T-helper 2 cell treated with Interferon-gamma antibody and Interleukin-4, amounts not matched to agents 5 μg/mL and 100 μg/mL, for 36 hours (primary cell): ENCODE results near the gene FOXN3.
"Not testable (repeated sequence)": the region's sequence is repeated elsewhere in the genome, so short reads cannot be mapped to it uniquely, and the experiment has no call there.

Source experiments
- DNase-seq: peaks from one replicate; pipeline ENCODE4 v3.0.0; 2021; ENCODE audit warnings: low spot score
- H3K27ac Mint-ChIP-seq: one replicate; pipeline ENCODE4 v1.8.0; 2021; ENCODE audit warnings: mild to moderate bottlenecking, mixed read lengths
- H3K27me3 Mint-ChIP-seq: one replicate; pipeline ENCODE4 v1.8.0; 2021; ENCODE audit warnings: low read depth, mixed read lengths
- H3K36me3 Mint-ChIP-seq: one replicate; pipeline ENCODE4 v1.8.0; 2021; ENCODE audit warnings: low read depth, mixed read lengths
- H3K4me1 Mint-ChIP-seq: one replicate; pipeline ENCODE4 v1.8.0; 2021; ENCODE audit warnings: low read depth, mixed read lengths
- H3K4me3 Mint-ChIP-seq: one replicate; pipeline ENCODE4 v1.8.0; 2022; ENCODE audit warnings: mild to moderate bottlenecking, moderate library complexity, mixed read lengths
- H3K9me3 Mint-ChIP-seq: one replicate; pipeline ENCODE4 v1.8.0; 2021; ENCODE audit warnings: mixed read lengths

FOXN3 gene

DNA sequence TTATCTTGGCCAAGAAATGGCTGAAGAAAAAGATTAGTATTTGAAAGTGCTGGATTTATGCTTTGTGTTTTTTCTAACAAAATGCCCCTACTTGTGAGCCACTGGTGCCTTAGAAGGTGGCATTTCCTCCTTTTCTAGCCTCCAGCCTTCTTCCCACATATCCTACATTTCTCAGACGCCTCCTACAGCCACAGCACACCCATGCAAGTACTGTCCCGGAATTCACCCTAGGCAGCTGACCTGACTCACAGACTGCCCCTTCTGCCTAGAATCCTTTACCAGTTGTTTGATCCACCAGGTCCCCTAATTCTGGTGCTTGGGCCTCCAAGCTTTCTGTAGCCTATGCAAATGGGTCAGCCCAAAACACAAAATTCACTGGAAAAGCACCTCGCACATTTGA lies 166.0 kb downstream of the FOXN3 start:
- Mint-ChIP-seq H3K4me3 (no peak overlapping the region), H3K9me3 (no peaks in the 10 kb centered on the region), H3K4me1 (peaks cover 4% of the 10 kb centered on the region), H3K27ac (no peak overlapping the region), H3K27me3 (no peaks in the 10 kb centered on the region), H3K36me3 (peaks cover 19% of the 10 kb centered on the region)
- DNase-seq: no peak

DNA sequence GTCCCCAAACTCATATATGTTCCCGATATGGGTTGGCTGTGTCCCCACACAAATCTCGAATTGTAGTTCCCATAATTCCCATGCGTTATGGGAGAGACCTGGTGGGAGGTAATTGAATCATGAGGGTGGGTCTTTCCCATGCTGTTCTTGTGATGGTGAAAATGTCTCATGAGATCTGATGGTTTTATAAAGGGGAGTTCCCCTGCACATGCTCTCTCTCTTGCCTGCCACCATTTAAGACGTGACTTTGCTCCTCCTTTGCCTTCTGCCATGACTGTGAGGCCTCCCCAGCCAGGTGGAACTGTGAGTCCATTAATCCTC lies 166.4 kb downstream of the FOXN3 start:
- DNase-seq, H3K9me3 Mint-ChIP-seq, H3K27ac Mint-ChIP-seq, H3K27me3 Mint-ChIP-seq, H3K4me1 Mint-ChIP-seq, H3K4me3 Mint-ChIP-seq: not testable (repeated sequence)
- peaks cover 19% of the 10 kb centered on the region for H3K36me3 Mint-ChIP-seq

DNA sequence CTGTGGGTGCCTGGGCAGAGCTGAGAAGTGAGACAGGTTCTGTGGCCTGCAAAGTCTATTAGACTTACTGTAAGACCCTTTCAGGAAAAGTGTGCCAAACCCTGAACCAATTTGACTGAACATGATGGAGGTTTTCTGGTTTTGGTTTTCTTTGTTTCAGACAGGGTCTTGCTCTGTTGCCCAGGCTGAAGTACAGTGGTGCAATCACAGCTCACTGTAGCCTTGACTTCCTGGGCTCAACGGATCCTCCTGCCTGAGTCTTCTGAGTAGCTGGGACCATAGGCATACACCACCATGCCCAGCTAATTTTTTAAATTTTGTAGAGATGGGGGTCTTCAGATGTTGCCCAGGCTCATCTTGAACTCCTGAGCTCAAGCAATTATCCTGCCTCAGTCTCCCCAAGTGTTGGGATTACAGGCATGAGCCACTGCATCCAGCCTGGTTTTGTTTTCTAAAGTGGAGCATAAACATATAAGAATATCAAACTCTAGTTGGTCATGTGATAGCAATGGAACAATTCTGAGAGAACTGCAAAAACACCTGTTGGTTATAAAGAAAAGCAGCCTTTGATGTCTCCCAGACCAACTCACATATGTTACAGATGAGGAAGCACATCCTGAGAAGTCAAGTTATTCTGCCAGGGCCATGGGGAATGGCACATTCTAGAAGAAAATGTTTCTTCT lies 166.9 kb downstream of the FOXN3 start:
- DNase-seq: no peak
- H3K36me3 Mint-ChIP-seq: peaks cover 19% of the 10 kb centered on the region
- no peaks in the 10 kb centered on the region for H3K9me3 Mint-ChIP-seq
- no peak overlapping the region for H3K27ac Mint-ChIP-seq
- no peak overlapping the region for H3K4me3 Mint-ChIP-seq
- H3K4me1 Mint-ChIP-seq: peaks cover 4% of the 10 kb centered on the region
- H3K27me3 Mint-ChIP-seq: no peaks in the 10 kb centered on the region

DNA sequence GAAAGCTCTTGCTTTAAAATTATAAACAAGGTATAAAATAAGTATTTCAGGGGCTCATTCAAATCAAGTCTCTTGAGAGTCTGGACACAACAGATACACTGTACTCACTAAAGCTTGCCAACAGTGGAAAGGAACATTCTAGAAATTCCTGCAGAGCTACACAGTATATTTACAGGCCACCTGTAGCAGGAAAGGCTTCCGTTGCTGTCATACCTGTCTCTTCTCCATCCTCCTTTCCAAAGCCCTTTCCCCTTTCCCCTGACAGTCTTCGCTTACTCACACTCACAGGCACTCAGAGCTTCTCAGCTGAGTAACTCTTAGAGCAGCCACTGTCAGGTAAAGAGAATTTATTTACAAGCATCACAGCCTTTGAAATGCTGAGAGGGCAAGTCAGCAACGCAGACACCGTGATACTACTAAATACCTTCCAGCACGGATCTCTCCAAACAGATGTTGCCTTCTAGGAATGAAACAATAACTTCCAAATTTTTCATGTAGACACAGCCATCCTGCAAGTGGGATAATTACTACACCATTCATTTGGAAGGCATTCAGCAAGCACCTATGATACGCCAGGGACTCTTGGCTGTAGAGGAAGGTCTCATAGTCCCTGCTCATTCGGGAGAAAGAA lies 167.9 kb downstream of the FOXN3 start:
- Mint-ChIP-seq H3K4me3 (no peak overlapping the region), H3K27ac (no peak overlapping the region), H3K27me3 (no peaks in the 10 kb centered on the region), H3K9me3 (no peaks in the 10 kb centered on the region), H3K36me3 (peaks cover 16% of the 10 kb centered on the region), H3K4me1 (peaks cover 10% of the 10 kb centered on the region)
- DNase-seq: no peak

DNA sequence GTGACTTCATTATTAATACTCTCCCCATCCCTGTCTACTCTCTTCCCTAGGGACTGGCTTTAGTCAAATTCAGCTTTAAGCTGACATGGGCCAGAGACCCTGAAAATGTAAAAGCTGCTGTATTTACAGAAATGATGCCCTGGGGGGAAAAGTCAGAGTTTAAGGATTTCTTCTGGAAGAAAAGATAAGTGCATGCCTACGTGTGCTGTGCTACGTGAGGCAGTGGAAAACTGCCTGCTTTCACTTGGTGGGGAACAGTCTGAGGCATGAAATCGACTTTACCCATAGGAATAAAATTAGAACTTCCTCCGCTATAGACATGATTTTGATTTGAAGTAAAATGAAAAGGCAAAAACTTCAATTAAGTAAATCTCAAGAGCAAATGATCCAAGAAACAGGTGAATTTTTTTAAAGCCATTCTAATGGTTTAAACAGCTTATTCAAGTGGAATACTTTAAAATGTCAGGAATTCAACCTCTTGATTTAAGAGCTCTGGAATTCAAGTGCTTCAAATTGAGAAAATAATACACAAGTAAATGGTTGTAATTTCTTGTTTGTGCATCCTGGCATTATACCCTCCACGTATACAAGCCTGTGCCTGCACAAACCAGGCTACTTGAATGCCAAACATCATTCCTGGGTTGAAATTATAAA lies 168.5 kb downstream of the FOXN3 start:
- H3K27ac Mint-ChIP-seq: no peak overlapping the region
- H3K4me3 Mint-ChIP-seq: no peak overlapping the region
- no peak for DNase-seq
- no peaks in the 10 kb centered on the region for H3K9me3 Mint-ChIP-seq
- H3K27me3 Mint-ChIP-seq: no peaks in the 10 kb centered on the region
- peaks cover 15% of the 10 kb centered on the region for H3K4me1 Mint-ChIP-seq
- peaks cover 16% of the 10 kb centered on the region for H3K36me3 Mint-ChIP-seq

DNA sequence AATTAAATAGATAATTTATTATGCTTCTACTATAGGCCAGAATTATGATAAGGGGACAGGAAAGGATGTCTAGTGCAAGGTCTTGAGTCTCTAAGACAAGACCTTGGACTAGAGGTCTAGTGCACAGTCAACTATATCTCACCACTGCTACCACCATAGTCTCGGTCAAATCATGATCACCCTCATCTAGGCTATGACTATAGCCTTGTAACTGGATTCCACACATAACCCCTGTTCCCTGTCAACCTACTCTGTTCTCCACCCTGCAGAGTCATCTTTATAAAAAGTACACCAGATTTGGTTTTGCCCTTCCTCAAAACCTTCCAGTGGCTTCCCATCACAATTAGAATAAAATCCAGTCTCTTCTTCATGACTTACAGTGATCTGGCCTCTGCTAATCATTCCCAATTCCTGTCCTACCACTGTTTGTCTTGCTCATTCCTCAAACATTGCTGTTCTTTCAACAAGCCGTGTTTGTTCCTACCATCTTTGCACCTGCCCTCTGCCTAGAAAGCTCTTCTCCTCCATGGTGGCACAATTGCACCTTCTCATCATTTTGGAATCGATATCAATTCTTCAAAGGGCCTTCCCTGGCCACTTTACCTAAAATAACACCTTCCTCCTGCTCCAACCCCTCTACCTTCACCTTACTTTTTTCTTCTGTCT lies 169.4 kb downstream of the FOXN3 start:
- H3K9me3 Mint-ChIP-seq: no peaks in the 10 kb centered on the region
- no peak for DNase-seq
- peaks cover 15% of the 10 kb centered on the region for H3K4me1 Mint-ChIP-seq
- no peak overlapping the region for H3K4me3 Mint-ChIP-seq
- H3K27ac Mint-ChIP-seq: no peak overlapping the region
- peaks cover 13% of the 10 kb centered on the region for H3K36me3 Mint-ChIP-seq
- no peaks in the 10 kb centered on the region for H3K27me3 Mint-ChIP-seq

DNA sequence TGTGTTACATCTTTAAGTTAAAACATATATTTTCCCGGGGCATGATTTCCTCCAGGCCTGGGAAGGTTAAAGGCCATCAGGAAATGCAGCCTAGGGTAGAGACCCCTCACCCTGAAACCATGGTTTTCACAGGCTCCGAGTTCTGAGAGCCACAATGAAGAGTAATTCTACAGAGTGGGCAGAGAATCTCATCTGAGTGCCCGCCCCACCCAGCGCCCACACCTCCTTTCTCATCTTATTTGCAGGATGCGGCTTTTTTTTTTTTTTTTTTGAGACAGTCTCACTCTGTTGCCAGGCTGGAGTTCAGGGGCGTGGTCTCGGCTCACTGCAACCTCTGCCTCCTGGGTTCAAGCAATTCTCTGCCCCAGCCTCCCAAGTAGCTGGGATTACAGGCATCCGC lies 170.7 kb downstream of the FOXN3 start:
- Mint-ChIP-seq H3K27ac (no peak overlapping the region), H3K27me3 (no peaks in the 10 kb centered on the region), H3K4me1 (peaks cover 22% of the 10 kb centered on the region), H3K9me3 (no peaks in the 10 kb centered on the region), H3K36me3 (peaks cover 12% of the 10 kb centered on the region), H3K4me3 (no peak overlapping the region)
- no peak for DNase-seq

DNA sequence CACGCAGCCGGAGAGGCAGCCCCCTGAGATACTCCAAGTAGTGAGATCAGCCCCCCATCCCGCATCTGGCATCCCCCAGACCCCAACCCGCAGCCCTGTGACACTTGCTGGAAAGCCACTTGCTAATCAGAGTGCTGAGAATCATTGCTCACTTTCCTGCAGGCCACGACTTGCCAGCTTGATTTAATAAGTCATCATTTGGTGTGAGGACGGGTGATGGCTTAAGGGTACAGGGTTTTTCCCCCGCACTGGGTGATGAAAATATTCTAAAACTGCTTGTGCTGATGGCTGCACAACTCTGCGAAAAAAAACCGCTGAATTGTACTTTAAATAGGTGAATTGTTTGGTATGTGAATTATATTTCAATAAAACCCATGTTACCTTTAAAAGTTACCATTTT lies 171.2 kb downstream of the FOXN3 start:
- peaks cover 24% of the 10 kb centered on the region for H3K4me1 Mint-ChIP-seq
- no peak for DNase-seq
- H3K27ac Mint-ChIP-seq: no peak overlapping the region
- peaks cover 13% of the 10 kb centered on the region for H3K36me3 Mint-ChIP-seq
- no peak overlapping the region for H3K4me3 Mint-ChIP-seq
- no peaks in the 10 kb centered on the region for H3K27me3 Mint-ChIP-seq
- H3K9me3 Mint-ChIP-seq: no peaks in the 10 kb centered on the region

DNA sequence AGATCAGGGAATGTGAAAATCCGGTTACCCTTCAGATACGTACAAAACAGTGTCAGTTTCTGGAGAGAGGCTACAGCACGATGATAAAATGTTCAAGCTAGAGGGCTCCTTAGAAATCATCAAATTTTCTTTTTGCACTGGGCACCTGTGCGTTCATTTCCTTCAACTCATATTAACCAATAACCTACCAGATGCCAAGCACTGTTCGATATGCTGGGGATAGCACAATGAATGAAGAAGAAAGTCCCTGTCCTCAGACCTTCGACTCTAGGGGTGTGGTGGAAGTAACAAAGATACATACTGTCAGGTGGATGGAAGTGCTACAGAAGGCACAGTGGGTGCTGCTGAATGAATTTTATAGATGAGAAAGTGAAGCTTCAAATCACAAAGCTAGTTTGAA lies 172.3 kb downstream of the FOXN3 start:
- no peak overlapping the region for H3K4me3 Mint-ChIP-seq
- no peak for DNase-seq
- H3K27ac Mint-ChIP-seq: no peak overlapping the region
- no peaks in the 10 kb centered on the region for H3K9me3 Mint-ChIP-seq
- H3K36me3 Mint-ChIP-seq: peaks cover 10% of the 10 kb centered on the region
- peaks cover 30% of the 10 kb centered on the region for H3K4me1 Mint-ChIP-seq
- no peaks in the 10 kb centered on the region for H3K27me3 Mint-ChIP-seq

DNA sequence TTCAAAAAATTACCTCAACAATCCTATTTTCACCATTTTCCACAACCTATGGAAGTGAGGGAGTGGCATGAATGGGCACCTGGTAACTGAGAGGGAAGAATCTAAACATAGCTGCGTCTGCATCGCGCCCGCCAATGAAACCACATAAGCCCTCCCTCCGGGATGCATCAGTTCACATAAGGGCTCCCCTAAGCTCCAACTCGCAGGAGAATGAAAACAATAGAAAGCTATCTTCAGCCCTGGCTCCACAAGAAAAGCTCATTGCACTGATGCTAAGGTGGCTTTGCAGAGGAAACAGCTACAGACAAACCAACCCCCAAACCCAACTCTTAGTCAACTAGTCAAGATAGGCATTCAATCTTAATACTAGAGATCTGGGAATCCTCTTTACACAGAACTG lies 173.3 kb downstream of the FOXN3 start:
- no peak for DNase-seq
- H3K4me1 Mint-ChIP-seq: peaks cover 35% of the 10 kb centered on the region
- H3K27ac Mint-ChIP-seq: no peak overlapping the region
- H3K36me3 Mint-ChIP-seq: peaks cover 10% of the 10 kb centered on the region
- H3K4me3 Mint-ChIP-seq: no peak overlapping the region
- no peaks in the 10 kb centered on the region for H3K27me3 Mint-ChIP-seq
- no peaks in the 10 kb centered on the region for H3K9me3 Mint-ChIP-seq

DNA sequence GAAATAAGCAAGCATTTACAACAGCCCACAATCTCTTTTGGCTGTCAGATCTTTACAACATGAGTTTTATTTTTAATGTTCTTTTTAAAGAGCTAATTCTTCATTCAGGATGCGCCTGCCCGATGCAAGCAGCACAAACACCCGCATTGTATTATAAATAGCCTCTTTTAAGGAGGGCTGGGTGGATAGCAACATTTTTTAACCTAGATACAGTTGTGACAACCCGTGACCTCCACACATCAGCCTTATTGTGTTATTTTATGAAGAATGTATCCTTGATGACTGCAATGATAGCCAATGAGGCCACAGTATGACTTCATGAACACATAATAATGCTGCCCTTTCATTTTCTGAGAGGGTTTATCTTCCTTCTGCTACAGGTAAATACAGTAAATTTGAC lies 173.7 kb downstream of the FOXN3 start:
- H3K4me1 Mint-ChIP-seq: peaks cover 36% of the 10 kb centered on the region
- no peak overlapping the region for H3K4me3 Mint-ChIP-seq
- no peak overlapping the region for H3K27ac Mint-ChIP-seq
- no peaks in the 10 kb centered on the region for H3K9me3 Mint-ChIP-seq
- H3K36me3 Mint-ChIP-seq: peaks cover 10% of the 10 kb centered on the region
- no peaks in the 10 kb centered on the region for H3K27me3 Mint-ChIP-seq
- no peak for DNase-seq

DNA sequence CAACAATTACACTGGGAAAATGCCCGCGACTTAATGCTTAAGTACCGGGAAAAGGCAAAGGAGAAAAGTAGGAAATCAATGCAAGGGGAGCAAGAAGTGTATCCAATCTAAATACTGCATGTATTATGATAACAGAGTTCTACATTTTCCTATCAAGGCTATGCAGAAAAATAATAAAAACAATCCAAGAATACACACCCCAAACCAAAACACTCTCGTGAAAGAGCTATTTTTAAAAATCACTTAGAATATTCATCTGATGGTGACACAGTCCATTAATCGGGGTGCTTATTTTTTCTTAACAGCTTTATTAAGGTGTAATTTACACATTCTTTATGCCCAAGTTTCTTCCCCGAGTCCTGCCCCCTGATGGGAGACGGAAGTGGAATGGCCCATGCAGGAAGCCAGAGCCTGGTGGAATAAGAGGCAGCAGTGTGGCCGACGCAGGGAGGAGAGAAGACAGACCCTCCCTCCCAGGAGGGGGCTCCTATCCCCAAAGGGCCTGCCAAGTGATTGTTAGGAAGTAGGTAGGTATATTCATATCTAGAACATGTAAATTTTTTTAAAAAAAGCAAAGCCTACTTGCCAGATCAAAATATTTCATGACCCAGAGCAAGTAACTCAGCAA lies 174.3 kb downstream of the FOXN3 start:
- Mint-ChIP-seq H3K36me3 (peaks cover 8% of the 10 kb centered on the region), H3K4me1 (peaks cover 36% of the 10 kb centered on the region), H3K27ac (no peak overlapping the region), H3K27me3 (no peaks in the 10 kb centered on the region), H3K4me3 (no peak overlapping the region), H3K9me3 (no peaks in the 10 kb centered on the region)
- DNase-seq: no peak

DNA sequence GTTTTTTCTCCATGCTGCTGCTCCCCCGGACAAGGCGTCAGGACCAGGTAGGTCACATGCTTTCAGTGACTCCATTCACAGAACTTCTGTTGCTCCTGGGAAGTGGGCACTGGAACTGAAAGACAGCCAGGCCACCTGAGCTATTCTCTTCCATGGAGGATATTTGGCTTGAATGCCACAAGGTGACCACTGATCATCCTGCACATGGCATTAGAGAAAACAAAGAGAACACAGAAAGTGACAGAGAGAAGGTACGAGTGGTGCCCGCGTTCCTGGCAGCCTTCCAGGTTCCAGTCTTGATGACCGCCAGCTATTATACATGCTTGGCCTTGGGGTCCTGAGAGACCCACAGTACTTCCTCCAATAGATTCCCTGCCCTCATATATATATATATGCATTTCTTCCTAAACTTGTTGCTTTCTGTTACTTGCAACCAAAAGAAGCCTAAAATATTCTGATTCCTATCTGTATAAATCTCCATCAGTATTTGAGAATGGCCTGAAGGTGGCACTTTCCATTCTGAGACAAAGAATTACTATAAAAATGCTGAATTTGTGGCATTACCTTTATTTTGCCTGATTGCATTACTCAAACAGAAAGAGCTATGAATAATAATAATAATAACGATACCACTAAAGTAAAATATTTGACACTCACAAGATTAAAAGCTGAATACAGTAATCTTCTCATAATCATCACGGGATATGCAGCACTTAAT lies 174.9 kb downstream of the FOXN3 start:
- H3K4me1 Mint-ChIP-seq: peaks cover 36% of the 10 kb centered on the region
- no peak for DNase-seq
- peaks cover 8% of the 10 kb centered on the region for H3K36me3 Mint-ChIP-seq
- no peaks in the 10 kb centered on the region for H3K27me3 Mint-ChIP-seq
- H3K9me3 Mint-ChIP-seq: no peaks in the 10 kb centered on the region
- no peak overlapping the region for H3K27ac Mint-ChIP-seq
- H3K4me3 Mint-ChIP-seq: no peak overlapping the region
